Fibroblast of villous mesenchyme (primary cell): ENCODE data around the gene TNRC6B. TPM values are rescaled to one million over a fixed set of nuclear protein-coding genes. Genes with fewer than 3 reads are reported as not detected.
A peak's percentile ranks its signal among the peaks of the same experiment; 100 is the strongest.

ENCODE experiments used
- DNase-seq: peaks from one replicate; pipeline ENCODE4 v3.0.0-alpha.2; 2010; ENCODE audit warnings: low read depth
- H3K4me3 ChIP-seq: 2 replicates; pipeline ENCODE4 v1.5.1; 2011; ENCODE audit warnings: low read depth, mild to moderate bottlenecking, low read length
- CTCF ChIP-seq: IDR thresholded peaks from 2 replicates; pipeline ENCODE4 v1.5.1; 2012; ENCODE audit warnings: low read depth, mild to moderate bottlenecking, low read length; ENCODE audit not compliant: insufficient read depth
- total RNA-seq: library from RNA; depleted of rRNA; stranded (reverse); fragments of >200 nt; gene quantifications from 2 replicates; pipeline ENCODE4 v1.2.3, GENCODE V29; 2012

Gene TNRC6B
- total RNA-seq, 1 donor = 23.3 TPM

- DNase-seq = peak; percentile 33
- no peak for TF ChIP-seq CTCF
Measured at GRCh38 chr22:40276996-40277823, 99.5 kb downstream of the TNRC6B start.

GRCh38 chr22:40279017-40279416 is 101.3 kb downstream of the TNRC6B start:
- no peak for DNase-seq
- no peak overlapping the region for H3K4me3 ChIP-seq
- no peak for TF ChIP-seq CTCF

More at GRCh38 chr22:40276996-40277823, 99.5 kb downstream of the TNRC6B start:
- peak overlapping the region; percentile 52 for H3K4me3 ChIP-seq

GRCh38 chr22:40281717-40282116 is 104.0 kb downstream of the TNRC6B start:
- no peak overlapping the region for H3K4me3 ChIP-seq
- DNase-seq = no peak
- TF ChIP-seq CTCF = no peak

GRCh38 chr22:40285513-40285912 is 107.8 kb downstream of the TNRC6B start:
- TF ChIP-seq CTCF = no peak
- H3K4me3 ChIP-seq = no peak overlapping the region
- DNase-seq = no peak

GRCh38 chr22:40289991-40290459 is 112.3 kb downstream of the TNRC6B start:
- no peak overlapping the region for H3K4me3 ChIP-seq
- DNase-seq = no peak
- no peak for TF ChIP-seq CTCF

- no peak for TF ChIP-seq CTCF
- DNase-seq = no peak
- no peak overlapping the region for H3K4me3 ChIP-seq
Measured at GRCh38 chr22:40290516-40290915, 112.8 kb downstream of the TNRC6B start.

- no peak overlapping the region for H3K4me3 ChIP-seq
- TF ChIP-seq CTCF = no peak
Measured at GRCh38 chr22:40294696-40295095, 117.0 kb downstream of the TNRC6B start.

More at GRCh38 chr22:40294696-40295095, 117.0 kb downstream of the TNRC6B start:
- no peak for DNase-seq
